ENCODE measurements around the gene KCNE3.
"Not testable (repeated sequence)": the region's sequence is repeated elsewhere in the genome, so short reads cannot be mapped to it uniquely, and the experiment has no call there.

The KCNE3 gene

DNA sequence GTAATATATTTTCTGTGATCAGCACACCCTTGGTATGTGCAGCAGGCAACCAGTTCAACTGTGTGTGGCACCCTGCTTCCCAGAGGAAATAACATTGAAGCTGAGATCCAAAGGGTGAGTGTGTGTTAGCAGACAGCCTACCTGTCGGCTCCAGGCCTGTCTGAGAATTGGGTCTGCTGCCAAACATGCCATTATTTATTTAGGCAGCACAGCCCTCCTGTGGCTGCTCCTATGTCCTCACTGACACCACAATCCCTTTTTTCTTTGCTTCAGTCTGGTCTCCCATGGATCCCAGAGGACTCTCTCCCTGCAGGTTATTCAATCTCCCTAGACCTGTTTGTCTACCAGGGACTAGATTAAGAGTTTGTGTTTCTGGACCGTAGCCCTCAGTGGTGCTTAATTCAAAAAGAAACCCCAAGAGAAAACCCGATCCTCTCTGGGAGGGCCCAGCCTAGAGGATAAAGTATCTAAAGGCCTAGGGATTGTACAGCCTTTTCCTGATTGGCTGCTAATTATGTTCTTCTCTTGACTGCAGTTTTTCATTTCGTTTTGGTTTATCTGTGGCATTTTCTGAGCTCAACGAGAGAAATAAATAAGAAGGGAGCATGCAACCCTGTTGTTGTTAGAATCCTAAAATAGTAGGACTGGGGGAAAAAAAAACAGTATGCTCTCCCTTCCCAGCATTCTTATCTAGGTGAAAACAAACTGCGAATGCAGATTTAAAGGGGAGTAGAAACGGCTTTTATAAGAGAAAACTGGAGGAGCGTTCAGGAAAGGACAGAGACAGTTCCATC lies 24.1 kb downstream of the KCNE3 start:
- no peak for DNase-seq (ENCODE audit: low spot score)

GRCh38 chr11:74442636-74443035 lies 24.7 kb downstream of the KCNE3 start:
- DNase-seq (ENCODE audit: low spot score) = no peak

- no peak for DNase-seq (ENCODE audit: low spot score)
These were observed 28.7 kb downstream of the KCNE3 start for GRCh38 chr11:74438681-74439080.

DNA sequence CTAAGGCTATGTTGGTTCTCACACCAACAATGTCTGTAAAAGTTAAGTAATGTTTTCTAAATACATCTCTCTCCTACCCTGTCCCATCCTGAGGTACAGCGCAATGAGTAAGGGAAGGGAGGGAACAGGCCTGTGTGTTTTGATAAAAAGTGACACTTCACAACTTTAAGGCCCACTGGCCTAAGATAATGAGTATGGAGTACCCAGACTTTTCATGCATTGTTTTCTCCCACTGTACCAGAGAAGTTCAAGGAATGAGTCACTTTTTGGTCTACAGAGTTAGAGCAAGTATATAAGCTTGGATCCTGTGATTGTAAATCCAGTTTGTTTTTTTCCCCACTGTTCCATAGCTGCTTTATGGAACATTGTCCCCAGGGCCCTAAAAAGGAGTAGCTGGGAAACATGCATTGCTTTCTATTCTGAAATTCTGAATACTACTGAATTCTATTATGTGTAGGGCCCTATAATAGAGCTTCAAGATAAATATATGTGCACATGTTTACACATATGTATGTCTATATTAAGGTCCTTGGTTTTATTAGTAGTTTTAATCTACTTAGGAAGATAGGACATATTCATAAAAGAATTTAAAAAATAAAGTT lies 29.8 kb downstream of the KCNE3 start:
- DNase-seq (ENCODE audit: low spot score) = no peak

DNA sequence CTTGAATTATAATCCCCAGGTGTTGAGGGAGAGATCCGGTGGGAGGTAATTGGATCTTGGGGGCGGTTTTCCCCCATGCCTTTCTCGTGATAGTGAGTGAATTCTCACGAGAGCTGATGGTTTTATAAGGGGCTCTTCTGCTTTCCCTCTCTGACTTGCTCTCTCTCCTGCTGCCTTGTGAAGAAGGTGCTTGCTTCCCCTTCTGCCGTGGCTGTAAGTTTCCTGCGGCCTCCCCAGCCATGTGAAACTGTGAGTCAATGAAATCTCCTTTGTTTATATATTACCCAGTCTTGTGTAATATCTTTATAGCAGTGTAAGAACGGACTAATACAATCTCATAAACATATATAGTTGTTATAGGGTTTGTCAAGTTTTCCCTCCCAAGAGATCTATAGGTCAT lies 32.8 kb downstream of the KCNE3 start:
- no peak for DNase-seq (ENCODE audit: low spot score)

DNA sequence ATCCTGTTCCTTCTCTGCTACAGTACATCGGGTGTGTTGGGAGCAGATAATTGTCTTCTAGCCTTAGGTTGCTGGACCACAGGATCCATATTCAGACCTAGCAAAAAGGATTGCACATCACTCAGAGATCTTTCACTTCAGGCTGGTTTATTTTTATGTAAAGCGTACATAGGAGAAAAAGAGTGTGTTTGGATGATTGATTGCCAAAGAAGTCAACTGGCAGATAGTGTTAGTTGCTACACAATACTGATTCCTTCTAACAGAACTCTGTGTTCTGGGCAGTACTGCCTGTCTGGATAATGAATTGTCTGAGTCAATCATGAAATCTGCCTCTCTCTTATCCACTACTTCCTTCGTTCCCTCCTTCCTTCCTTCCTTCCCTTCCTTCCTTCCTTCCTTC lies 38.1 kb downstream of the KCNE3 start:
- DNase-seq (ENCODE audit: low spot score) = no peak

- no peak for DNase-seq (ENCODE audit: low spot score)
These were observed 39.9 kb downstream of the KCNE3 start for GRCh38 chr11:74427384-74427886.

DNA sequence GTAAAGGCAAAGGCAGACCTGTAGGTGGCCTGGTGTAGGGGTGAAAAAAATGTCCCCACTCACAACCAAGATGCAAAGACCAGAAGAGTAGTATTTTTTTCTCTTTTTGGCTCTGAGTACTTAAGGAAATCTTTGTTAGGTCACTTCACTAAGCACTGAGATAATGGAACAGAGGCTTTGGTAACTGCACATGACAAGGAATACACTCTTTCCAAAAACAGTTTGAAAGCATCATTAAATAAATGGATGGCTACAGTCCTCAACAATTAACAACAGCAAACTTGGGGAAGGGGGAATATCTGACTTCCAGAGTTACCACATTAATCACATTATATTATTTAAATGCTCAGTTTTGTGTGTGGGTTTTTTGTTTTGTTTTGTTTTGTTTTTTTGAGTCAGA lies 42.2 kb downstream of the KCNE3 start:
- DNase-seq (ENCODE audit: low spot score) = no peak

DNA sequence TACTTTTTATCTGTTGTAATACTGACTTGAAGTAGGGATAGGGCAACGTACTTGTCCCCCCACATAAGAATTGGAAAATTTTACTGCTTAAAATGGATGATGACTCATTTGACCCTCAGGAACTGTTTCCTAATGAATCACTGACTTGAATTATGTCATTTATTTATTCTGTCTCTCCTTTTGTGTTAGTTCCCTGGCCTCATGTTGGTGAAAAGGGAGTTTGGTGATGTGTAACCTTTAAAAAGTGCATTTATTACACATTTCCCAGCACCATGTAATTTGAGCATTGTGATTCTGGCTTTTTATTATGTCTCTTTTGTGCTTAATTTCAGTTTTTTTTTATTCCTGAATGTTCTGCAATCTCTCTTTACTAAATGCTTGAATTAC lies 48.8 kb downstream of the KCNE3 start:
- peak; percentile 46 for DNase-seq (ENCODE audit: low spot score)

DNA sequence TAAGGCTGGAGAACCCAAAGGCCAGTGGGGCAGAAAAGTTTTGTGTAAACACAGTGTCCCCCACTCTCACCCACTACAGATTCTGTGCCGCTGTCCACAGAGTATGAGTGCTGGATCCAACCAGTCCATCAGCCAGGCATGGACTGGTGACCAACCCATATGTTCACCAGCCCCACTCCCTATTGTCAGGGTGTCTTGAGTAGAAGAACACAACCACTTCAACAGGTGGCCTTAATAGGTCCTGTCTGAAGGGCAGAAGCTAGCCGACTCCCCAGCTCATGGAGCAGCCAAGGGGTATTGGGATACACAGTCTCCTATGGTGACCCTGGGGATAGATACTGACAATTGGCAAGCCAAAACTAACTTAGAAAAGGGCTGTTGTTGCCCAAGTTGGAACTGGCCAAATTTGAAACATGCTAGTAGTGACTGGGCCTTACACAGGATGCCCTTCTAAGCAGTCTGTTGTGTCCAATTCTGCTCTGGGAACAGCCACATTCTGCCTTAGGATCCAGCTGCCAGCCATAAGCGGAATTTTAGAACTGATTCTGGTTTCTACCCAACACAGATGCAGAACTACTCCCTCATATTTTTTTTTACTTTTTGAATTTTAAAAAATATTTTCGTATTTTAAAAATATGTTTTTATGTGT lies 49.4 kb downstream of the KCNE3 start:
- DNase-seq (ENCODE audit: low spot score) = no peak

DNA sequence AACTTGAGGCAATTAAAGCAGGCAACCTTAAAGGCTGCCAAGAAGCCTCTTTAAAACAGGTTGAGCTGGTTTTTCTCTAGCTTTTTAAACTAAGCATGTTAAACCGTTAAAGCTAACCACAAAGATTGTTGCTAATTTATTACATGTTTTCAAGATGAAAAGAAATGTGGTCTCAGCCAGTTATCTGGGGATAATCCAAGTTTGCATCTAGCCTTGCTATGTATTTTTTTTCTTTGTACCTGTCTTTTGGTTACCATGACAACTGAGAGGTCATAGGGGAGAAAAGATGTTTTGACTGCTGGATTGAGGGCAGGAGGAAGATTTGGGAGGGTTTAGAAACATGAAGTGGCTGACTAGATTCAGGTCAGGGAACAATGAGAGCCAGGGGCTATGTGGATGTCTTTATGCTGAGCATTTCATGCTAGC lies 50.0 kb downstream of the KCNE3 start:
- no peak for DNase-seq (ENCODE audit: low spot score)

DNA sequence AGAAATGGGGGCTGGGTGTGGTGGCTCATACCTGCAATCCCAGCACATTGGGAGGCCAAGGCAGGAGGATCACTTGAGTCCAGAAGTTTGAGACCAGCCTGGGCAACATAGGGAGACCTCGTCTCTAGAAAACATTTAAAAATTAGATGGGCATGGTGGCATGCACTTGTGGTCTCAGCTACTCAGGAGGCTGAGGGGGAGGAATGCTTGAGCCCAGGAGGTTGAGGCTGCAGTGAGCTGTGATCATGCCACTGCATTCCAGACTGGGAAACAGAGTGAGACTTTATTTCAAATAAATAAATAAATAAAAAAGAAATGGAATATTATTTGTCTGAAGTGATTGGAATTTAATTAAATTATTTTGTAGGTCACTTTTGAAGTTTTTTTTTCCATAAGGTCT lies 50.4 kb downstream of the KCNE3 start:
- DNase-seq (ENCODE audit: low spot score) = not testable (repeated sequence)

DNA sequence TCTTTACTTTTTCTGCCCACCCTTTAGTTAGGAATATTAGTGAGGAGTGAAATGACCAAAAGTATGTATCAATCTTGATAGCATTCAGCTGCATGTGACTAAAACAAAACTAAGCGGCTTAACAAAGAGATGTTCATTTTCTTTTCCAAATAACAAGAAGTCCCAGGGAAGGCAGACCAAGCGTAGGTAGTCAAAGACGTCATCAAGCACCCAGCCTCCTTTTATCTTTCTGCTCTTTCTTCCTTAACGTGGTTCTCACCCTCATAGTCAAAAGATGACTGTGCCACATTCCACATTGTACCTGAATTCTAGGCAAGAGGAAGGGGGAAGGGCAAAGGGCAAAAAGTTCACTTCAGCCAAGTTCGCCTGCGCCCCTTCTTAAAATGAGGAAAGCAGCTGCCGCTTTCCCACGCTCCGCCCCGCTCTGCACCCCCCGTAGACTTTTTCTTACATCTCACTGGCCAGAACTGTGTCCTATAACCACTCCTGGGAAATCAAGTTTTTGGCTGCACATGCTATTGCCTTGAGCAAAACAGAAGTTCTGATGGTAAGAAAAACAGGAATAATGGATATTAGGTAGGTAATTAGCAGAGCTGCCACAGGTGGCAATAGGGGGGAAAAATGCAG lies 54.5 kb downstream of the KCNE3 start:
- DNase-seq (ENCODE audit: low spot score) = no peak

DNA sequence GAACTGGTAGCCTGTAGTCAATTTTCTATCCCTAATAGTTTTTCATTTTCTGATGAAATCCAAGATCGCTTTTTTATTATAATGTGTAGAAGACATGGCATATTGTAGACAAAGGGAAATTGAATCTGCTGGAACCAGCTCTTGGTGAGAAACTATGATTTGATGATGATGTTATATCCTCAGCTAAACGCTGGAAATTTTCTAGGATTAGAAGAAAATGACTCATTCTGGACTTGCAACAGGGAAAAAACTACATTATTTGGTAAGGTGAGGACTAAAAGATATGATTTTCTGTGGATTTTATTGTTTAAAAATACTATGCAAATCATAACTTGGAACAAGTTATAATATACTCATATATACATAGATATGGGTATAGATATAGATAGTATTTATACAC lies 55.0 kb downstream of the KCNE3 start:
- no peak for DNase-seq (ENCODE audit: low spot score)

DNA sequence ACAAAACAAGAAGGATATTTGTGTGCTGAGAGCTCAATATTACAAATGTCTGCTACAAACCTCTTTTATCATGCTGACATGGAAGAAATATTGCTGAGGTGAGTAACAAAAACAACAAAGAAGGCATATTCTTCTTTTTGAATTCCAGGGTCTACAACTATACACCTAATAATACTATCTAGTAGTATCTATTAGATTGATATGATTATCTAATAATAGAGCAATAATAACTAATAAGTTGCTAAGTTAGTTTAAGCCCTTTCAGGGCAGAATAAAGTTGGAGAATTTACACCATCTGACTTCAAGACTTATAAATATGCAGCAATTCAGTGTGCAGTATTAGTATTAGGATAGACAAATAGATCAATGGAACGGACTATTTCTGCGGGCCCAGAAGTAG lies 57.7 kb downstream of the KCNE3 start:
- no peak for DNase-seq (ENCODE audit: low spot score)

All from SW480 (cell line).